Measurements from ENCODE around the gene MICAL3. TPM values are rescaled to one million over a fixed set of nuclear protein-coding genes. Genes with fewer than 3 reads are reported as not detected.

MICAL3 gene
- total and polyA plus RNA-seq, 9 of the 15 experiments (the other 6 are each of a cell fraction or from before 2014, with no cell fraction given), result 0.53 to 32.1 (median 12.3) TPM

- no peak overlapping the region for H3K27ac ChIP-seq (ENCODE audit: extremely low read depth, low read depth, low read length)
- no TSS peak for BruUV-seq (replicated peaks)
- H3K27me3 ChIP-seq (ENCODE audit: control insufficient read depth in 2 of 2, insufficient read depth in 2 of 2, low read length in 2 of 2), result no peaks in the 10 kb centered on the region
- in situ Hi-C loops (cut with MboI), result no loop called here
- H3K9me1 ChIP-seq (ENCODE audit: control insufficient read depth, insufficient read depth, low read length), result no peaks in the 10 kb centered on the region
- H3K4me1 ChIP-seq (replicated peaks in 1 of 2; ENCODE audit: control insufficient read depth in 2 of 2, insufficient read depth in 2 of 2, low read length in 2 of 2), result peaks cover 11 to 12% of the 10 kb centered on the region in 2 experiments
- no peaks in the 10 kb centered on the region for H3K36me3 ChIP-seq (ENCODE audit: control insufficient read depth, insufficient read depth, low read length)
- DNase-seq (ENCODE audit: extremely low read depth in 1 of 4, low spot score in 3 of 4) (no peak), FAIRE-seq (no peak), ATAC-seq (no peak)
- intact Hi-C loops (cut with micrococcal nuclease), result no loop called here
- TF ChIP-seq CEBPB (tag; IDR thresholded peaks at IDR 0.05), result peak; percentile 4; the same call in 1 of the 2 replicates
- TF ChIP-seq, protein P1, sequence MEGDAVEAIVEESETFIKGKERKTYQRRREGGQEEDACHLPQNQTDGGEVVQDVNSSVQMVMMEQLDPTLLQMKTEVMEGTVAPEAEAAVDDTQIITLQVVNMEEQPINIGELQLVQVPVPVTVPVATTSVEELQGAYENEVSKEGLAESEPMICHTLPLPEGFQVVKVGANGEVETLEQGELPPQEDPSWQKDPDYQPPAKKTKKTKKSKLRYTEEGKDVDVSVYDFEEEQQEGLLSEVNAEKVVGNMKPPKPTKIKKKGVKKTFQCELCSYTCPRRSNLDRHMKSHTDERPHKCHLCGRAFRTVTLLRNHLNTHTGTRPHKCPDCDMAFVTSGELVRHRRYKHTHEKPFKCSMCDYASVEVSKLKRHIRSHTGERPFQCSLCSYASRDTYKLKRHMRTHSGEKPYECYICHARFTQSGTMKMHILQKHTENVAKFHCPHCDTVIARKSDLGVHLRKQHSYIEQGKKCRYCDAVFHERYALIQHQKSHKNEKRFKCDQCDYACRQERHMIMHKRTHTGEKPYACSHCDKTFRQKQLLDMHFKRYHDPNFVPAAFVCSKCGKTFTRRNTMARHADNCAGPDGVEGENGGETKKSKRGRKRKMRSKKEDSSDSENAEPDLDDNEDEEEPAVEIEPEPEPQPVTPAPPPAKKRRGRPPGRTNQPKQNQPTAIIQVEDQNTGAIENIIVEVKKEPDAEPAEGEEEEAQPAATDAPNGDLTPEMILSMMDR (IDR thresholded peaks at IDR 0.05 in 2 of 3, conservative IDR thresholded peaks at IDR 0.05 in 1 of 3; ENCODE audit: insufficient read depth in 2 of 3, low read depth in 1 of 3, low read length in 3 of 3), result no peak
- CTCF ChIA-PET (ENCODE audit: low intra/inter-chr PET ratio), result no interaction called here
- H2AFZ ChIP-seq (ENCODE audit: low read depth, low read length), result no peak overlapping the region
- POLR2A ChIA-PET, result no interaction called here
- no peaks in the 10 kb centered on the region for H3K9me3 ChIP-seq (replicated peaks; ENCODE audit: control insufficient read depth, insufficient read depth, low read depth, low read length)
- no peak overlapping the region for H3K9ac ChIP-seq (ENCODE audit: insufficient read depth in 1 of 2, low read depth in 2 of 2, low read length in 2 of 2)
- H3K4me3 ChIP-seq, result no peak overlapping the region
- H4K20me1 ChIP-seq (replicated peaks; ENCODE audit: control insufficient read depth, insufficient read depth, low read length), result peaks cover 40% of the 10 kb centered on the region
- peaks cover 37% of the 10 kb centered on the region for H3K79me2 ChIP-seq (ENCODE audit: control insufficient read depth, insufficient read depth, low read length)
- H3K4me2 ChIP-seq (ENCODE audit: insufficient read depth, low read length), result no peak overlapping the region
Observed at GRCh38 chr22:17927062-17927461, 97.3 kb downstream of the MICAL3 start.

DNA sequence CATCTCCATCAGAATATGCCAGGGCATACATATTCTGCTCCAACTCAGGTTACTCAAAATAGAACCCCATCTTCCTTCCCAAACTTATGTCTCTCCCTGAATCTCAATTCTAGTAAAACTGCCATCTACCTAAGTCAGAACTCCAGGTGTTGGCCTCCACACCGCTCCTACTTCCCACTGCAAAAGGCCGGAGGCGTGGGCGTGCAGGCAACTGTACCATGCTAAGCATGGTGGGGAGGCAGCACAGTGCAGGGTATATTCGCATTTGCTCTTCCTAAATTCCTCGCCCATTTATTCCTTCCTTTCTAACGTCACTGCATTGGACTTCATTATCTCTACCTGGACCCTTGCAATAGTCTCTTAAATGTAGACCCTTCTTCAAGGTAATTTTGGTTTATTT lies 97.8 kb downstream of the MICAL3 start:
- H4K20me1 ChIP-seq (replicated peaks; ENCODE audit: control insufficient read depth, insufficient read depth, low read length), result peaks cover 45% of the 10 kb centered on the region
- H3K79me2 ChIP-seq (ENCODE audit: control insufficient read depth, insufficient read depth, low read length), result peaks cover 37% of the 10 kb centered on the region
- no peaks in the 10 kb centered on the region for H3K27me3 ChIP-seq (ENCODE audit: control insufficient read depth in 2 of 2, insufficient read depth in 2 of 2, low read length in 2 of 2)
- no peak overlapping the region for H3K4me3 ChIP-seq
- ChIA-PET CTCF (ENCODE audit: low intra/inter-chr PET ratio) (no interaction called here), POLR2A (no interaction called here)
- H3K9ac ChIP-seq (ENCODE audit: insufficient read depth in 1 of 2, low read depth in 2 of 2, low read length in 2 of 2), result no peak overlapping the region
- peaks cover 16 to 17% of the 10 kb centered on the region in 2 experiments for H3K4me1 ChIP-seq (replicated peaks in 1 of 2; ENCODE audit: control insufficient read depth in 2 of 2, insufficient read depth in 2 of 2, low read length in 2 of 2)
- in situ Hi-C loops (cut with MboI), result no loop called here
- H3K4me2 ChIP-seq (ENCODE audit: insufficient read depth, low read length), result no peak overlapping the region
- BruUV-seq (replicated peaks), result no TSS peak
- H3K36me3 ChIP-seq (ENCODE audit: control insufficient read depth, insufficient read depth, low read length), result no peaks in the 10 kb centered on the region
- no peak for DNase-seq (ENCODE audit: extremely low read depth in 1 of 4, low spot score in 3 of 4)
- H3K27ac ChIP-seq (ENCODE audit: extremely low read depth, low read depth, low read length), result no peak overlapping the region
- no peak overlapping the region for H2AFZ ChIP-seq (ENCODE audit: low read depth, low read length)
- 56% methylated on average over 7 of the region's 7 CpGs for WGBS (ENCODE audit: insufficient coverage, low coverage, missing lambda C conversion rate)
- no peaks in the 10 kb centered on the region for H3K9me3 ChIP-seq (replicated peaks; ENCODE audit: control insufficient read depth, insufficient read depth, low read depth, low read length)
- ATAC-seq, result no peak
- H3K9me1 ChIP-seq (ENCODE audit: control insufficient read depth, insufficient read depth, low read length), result no peaks in the 10 kb centered on the region
- FAIRE-seq, result no peak
- intact Hi-C loops (cut with micrococcal nuclease), result no loop called here
- TF ChIP-seq BCOR (IDR thresholded peaks at IDR 0.05) (no peak), POLR2G (IDR thresholded peaks at IDR 0.05; ENCODE audit: low read depth, low read length) (no peak), FOXM1 (IDR thresholded peaks at IDR 0.05; ENCODE audit: low read depth) (no peak), FOXM1 (CRISPR knock-in tag; IDR thresholded peaks at IDR 0.05; ENCODE audit: low read depth) (no peak), USF2 (CRISPR knock-in tag; IDR thresholded peaks at IDR 0.05) (no peak), SIN3A (IDR thresholded peaks at IDR 0.05; ENCODE audit: borderline replicate concordance in 2 of 2, control insufficient read depth in 1 of 2, low read depth in 2 of 2, low read length in 2 of 2) (no peak), EP300 (IDR thresholded peaks at IDR 0.05; ENCODE audit: low read length) (no peak)
- TF ChIP-seq, protein P2, sequence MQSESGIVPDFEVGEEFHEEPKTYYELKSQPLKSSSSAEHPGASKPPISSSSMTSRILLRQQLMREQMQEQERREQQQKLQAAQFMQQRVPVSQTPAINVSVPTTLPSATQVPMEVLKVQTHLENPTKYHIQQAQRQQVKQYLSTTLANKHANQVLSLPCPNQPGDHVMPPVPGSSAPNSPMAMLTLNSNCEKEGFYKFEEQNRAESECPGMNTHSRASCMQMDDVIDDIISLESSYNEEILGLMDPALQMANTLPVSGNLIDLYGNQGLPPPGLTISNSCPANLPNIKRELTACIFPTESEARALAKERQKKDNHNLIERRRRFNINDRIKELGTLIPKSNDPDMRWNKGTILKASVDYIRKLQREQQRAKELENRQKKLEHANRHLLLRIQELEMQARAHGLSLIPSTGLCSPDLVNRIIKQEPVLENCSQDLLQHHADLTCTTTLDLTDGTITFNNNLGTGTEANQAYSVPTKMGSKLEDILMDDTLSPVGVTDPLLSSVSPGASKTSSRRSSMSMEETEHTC (IDR thresholded peaks at IDR 0.05), result no peak
- TF ChIP-seq, protein P3, sequence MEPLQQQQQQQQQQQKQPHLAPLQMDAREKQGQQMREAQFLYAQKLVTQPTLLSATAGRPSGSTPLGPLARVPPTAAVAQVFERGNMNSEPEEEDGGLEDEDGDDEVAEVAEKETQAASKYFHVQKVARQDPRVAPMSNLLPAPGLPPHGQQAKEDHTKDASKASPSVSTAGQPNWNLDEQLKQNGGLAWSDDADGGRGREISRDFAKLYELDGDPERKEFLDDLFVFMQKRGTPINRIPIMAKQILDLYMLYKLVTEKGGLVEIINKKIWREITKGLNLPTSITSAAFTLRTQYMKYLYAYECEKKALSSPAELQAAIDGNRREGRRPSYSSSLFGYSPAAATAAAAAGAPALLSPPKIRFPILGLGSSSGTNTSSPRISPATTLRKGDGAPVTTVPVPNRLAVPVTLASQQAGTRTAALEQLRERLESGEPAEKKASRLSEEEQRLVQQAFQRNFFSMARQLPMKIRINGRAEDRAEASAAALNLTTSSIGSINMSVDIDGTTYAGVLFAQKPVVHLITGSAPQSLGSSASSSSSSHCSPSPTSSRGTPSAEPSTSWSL (CRISPR knock-in tag; IDR thresholded peaks at IDR 0.05; ENCODE audit: borderline replicate concordance), result no peak

Data from K562 (cell line).